DOHH2 (cell line): ENCODE measurements around the gene KNSTRN.

Experiments used
- CTCF ChIP-seq: fragments of 200-600 bp; sonication (generic); IDR thresholded peaks from one replicate; pipeline ENCODE4 v1.5.1; 2014; ENCODE audit warnings: antibody characterized with exemption, mild to moderate bottlenecking, low read depth, low read length; ENCODE audit not compliant: poor library complexity, severe bottlenecking
- EZH2phosphoT487 ChIP-seq: fragments of 200-600 bp; sonication (generic); IDR thresholded peaks from 2 replicates; pipeline ENCODE4 v1.6.1; 2017; ENCODE audit warnings: borderline replicate concordance, mild to moderate bottlenecking, antibody characterized with exemption, low read length, moderate library complexity, mixed read lengths

GRCh38 chr15:40425681-40426080, 43.2 kb downstream of the KNSTRN start:
- TF ChIP-seq CTCF, result no peak
- TF ChIP-seq EZH2phosphoT487, result no peak
